NCI-H774 (cell line): ENCODE data around the gene MBL2.
A peak's percentile ranks its signal among the peaks of the same experiment; 100 is the strongest.

Experiments used
- DNase-seq: peaks from one replicate; lab custom pipeline; 2025; lab: John Stamatoyannopoulos, UW

MBL2 gene

GRCh38 chr10:52740155-52740549 is 32.4 kb downstream of the MBL2 start:
- DNase-seq: no peak

- DNase-seq: no peak
Measured at GRCh38 chr10:52739380-52740154, 33.0 kb downstream of the MBL2 start.

GRCh38 chr10:52738951-52739350 is 33.6 kb downstream of the MBL2 start:
- no peak for DNase-seq

GRCh38 chr10:52729271-52730104 is 43.1 kb downstream of the MBL2 start:
- peak; percentile 33 for DNase-seq

GRCh38 chr10:52720018-52720417 is 52.6 kb downstream of the MBL2 start:
- DNase-seq: no peak
